ENCODE results near the gene MARK3.

DNA sequence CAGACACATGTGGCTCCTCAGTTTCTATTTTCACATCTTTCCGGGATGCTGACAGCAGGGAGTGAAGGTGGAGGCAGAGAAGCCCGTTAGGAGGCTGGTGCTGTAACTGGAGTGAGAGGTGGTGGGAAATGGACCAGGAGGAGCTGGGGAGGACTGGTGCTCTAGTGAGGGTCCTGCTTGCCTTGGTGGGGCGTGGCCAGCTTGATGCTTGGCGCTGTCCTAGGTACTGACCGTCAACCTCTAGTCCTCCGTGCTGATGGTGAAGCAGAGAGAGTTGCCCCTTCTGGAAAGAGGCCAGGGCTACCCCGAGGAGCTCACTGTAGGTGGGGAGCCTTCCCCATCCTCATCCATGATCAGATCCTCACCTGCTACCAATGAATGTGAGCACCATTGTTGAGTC is 145.2 kb downstream of the MARK3 start:
- TF ChIP-seq, protein P1, sequence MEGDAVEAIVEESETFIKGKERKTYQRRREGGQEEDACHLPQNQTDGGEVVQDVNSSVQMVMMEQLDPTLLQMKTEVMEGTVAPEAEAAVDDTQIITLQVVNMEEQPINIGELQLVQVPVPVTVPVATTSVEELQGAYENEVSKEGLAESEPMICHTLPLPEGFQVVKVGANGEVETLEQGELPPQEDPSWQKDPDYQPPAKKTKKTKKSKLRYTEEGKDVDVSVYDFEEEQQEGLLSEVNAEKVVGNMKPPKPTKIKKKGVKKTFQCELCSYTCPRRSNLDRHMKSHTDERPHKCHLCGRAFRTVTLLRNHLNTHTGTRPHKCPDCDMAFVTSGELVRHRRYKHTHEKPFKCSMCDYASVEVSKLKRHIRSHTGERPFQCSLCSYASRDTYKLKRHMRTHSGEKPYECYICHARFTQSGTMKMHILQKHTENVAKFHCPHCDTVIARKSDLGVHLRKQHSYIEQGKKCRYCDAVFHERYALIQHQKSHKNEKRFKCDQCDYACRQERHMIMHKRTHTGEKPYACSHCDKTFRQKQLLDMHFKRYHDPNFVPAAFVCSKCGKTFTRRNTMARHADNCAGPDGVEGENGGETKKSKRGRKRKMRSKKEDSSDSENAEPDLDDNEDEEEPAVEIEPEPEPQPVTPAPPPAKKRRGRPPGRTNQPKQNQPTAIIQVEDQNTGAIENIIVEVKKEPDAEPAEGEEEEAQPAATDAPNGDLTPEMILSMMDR (IDR thresholded peaks at IDR 0.05): no peak
- no peak for TF ChIP-seq POLR2A (IDR thresholded peaks at IDR 0.05)
